ENCODE data around the gene PHF2. TPM values are rescaled to one million over a fixed set of nuclear protein-coding genes. Genes with fewer than 3 reads are reported as not detected.

PHF2 gene
- total RNA-seq, 1 donor from 2014 or later: 27.4 TPM

GRCh38 chr9:93683331-93684134 lies 107.1 kb downstream of the PHF2 start:
- no peak overlapping the region for H3K4me3 ChIP-seq
- TF ChIP-seq, protein P1, sequence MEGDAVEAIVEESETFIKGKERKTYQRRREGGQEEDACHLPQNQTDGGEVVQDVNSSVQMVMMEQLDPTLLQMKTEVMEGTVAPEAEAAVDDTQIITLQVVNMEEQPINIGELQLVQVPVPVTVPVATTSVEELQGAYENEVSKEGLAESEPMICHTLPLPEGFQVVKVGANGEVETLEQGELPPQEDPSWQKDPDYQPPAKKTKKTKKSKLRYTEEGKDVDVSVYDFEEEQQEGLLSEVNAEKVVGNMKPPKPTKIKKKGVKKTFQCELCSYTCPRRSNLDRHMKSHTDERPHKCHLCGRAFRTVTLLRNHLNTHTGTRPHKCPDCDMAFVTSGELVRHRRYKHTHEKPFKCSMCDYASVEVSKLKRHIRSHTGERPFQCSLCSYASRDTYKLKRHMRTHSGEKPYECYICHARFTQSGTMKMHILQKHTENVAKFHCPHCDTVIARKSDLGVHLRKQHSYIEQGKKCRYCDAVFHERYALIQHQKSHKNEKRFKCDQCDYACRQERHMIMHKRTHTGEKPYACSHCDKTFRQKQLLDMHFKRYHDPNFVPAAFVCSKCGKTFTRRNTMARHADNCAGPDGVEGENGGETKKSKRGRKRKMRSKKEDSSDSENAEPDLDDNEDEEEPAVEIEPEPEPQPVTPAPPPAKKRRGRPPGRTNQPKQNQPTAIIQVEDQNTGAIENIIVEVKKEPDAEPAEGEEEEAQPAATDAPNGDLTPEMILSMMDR (IDR thresholded peaks at IDR 0.05; ENCODE audit: borderline replicate concordance): no peak

DNA sequence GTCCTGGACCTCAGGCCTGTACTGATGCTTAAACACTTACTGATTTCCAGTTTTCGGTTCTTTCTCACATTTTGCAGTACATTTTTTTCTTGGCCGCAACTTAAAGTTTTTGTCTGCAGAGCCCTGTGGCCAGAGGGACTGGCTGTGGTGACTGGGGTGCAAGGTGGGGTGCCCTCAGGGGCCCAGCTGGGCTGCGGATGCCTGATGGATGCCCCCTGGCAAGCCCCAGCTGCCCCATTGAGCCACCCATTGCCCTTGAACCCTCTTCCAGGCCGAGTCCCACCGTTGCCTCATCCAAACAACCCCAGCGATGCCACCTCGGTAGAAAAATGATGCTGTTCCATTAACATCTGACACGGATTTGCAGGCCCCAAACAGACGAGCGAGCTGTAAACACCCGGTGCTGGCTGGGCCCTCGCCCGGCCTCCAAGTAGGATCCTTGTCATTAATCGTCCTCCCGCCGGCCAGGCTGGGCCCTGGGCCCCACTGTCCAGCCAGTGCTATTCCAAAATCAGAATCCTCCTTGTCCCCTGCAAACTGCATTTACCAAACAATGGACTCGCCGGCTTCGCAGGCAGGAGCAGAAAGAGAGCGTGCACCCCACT lies 107.9 kb downstream of the PHF2 start:
- intact Hi-C loops (cut with micrococcal nuclease): loop anchor here (5.0 kb wide), 1 partner anchor 278 kb away; no protein-coding TSS in a partner anchor

More at GRCh38 chr9:93683331-93684134, 107.1 kb downstream of the PHF2 start:
- Histone ChIP-seq H3K9me3 (replicated peaks) (peaks cover 13% of the 10 kb centered on the region), H3K36me3 (peaks cover 4% of the 10 kb centered on the region), H3K27me3 (ENCODE audit: low read depth) (no peaks in the 10 kb centered on the region), H3K27ac (replicated peaks) (no peak overlapping the region), H3K4me1 (no peaks in the 10 kb centered on the region)
- DNase-seq: no peak
- intact Hi-C loops (cut with micrococcal nuclease): loop anchor here (5.0 kb wide), 1 partner anchor 279 kb away; no protein-coding TSS in a partner anchor

DNA sequence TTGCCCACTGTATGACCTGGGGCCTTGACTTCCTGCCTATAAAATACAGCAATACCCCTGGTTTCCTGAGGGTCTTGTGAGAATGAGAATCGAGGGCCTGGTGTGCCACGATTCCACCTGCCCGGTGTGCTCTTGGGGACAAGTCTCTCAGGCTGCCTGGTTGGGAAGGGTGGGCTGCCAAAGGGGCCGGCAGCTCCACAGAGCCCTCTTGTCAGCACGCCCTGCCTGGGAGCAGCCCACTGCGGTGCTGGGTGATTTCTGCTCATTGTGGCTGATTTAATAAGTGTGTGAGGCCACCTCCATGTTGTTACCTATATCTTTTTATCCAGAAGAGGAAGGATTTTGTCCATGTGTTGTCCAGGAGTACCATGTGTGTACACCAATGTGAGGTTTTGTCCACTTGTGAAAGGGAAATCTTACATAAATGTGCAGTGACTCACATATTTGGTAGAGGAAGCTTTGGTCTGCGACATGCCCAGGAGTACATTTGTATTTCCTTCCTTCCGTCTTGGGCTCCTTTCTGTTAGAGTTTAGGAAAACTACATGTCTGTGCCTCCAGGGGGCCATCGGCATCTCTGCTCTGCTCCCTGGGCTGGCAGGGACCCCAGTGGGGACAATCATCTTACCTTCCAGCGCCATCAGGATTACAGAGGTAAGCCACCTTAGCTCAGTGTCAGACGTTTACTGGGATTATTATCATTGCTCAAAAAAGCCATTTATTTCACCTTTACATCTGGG lies 108.6 kb downstream of the PHF2 start:
- Histone ChIP-seq H3K4me3 (no peak overlapping the region), H3K9me3 (replicated peaks) (peaks cover 28% of the 10 kb centered on the region), H3K27ac (replicated peaks) (no peak overlapping the region), H3K4me1 (no peaks in the 10 kb centered on the region), H3K36me3 (no peaks in the 10 kb centered on the region), H3K27me3 (ENCODE audit: low read depth) (no peaks in the 10 kb centered on the region)
- intact Hi-C loops (cut with micrococcal nuclease): loop anchor here (5.0 kb wide), 1 partner anchor 277 kb away; no protein-coding TSS in a partner anchor
- no peak for DNase-seq
- TF ChIP-seq, protein P1 (IDR thresholded peaks at IDR 0.05; ENCODE audit: borderline replicate concordance): no peak

More for the DNA sequence above, 107.9 kb downstream of the PHF2 start:
- Histone ChIP-seq H3K36me3 (no peaks in the 10 kb centered on the region), H3K9me3 (replicated peaks) (peaks cover 21% of the 10 kb centered on the region), H3K4me1 (no peaks in the 10 kb centered on the region), H3K4me3 (no peak overlapping the region), H3K27me3 (ENCODE audit: low read depth) (no peaks in the 10 kb centered on the region), H3K27ac (replicated peaks) (no peak overlapping the region)
- DNase-seq: no peak
- TF ChIP-seq, protein P1 (IDR thresholded peaks at IDR 0.05; ENCODE audit: borderline replicate concordance): no peak

DNA sequence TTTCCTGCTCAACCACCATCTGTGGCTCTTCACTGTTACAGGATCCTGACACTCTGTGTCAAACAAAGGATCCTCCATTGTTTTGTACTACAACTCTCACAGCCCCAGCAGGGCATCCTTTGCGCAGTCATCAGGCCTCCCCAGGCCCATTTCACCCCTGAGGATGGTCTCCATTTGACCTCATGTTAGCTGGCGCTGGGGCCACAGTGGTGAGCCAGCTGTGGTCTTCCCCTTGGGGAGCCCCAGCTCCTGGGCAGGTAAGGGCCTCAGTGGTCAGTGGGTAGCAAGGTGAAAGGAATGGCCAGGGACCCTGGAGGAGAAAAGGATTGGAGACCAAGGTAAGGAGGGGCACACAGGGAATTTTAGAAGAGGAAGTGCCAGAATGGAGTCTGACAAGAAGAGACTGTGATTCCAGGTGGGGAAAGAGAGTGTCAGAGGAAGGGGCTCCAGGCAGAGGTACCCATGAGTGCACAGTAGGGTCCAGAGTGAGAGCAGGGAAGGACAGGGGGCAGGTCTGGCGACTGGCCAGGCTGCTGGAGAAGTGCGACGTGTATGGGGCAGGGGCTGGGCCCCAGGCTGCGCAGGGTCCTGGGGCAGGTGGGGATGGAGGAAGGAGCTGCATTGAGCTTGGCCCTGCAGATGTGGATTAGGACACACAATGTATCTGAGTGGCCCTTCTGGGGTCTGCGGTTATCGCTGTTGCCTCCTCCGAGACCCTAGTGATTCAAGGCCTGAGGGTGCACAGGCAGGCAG lies 109.9 kb downstream of the PHF2 start:
- Histone ChIP-seq H3K4me1 (no peaks in the 10 kb centered on the region), H3K9me3 (replicated peaks) (peaks cover 41% of the 10 kb centered on the region), H3K27me3 (ENCODE audit: low read depth) (no peaks in the 10 kb centered on the region), H3K27ac (replicated peaks) (no peak overlapping the region), H3K4me3 (no peak overlapping the region), H3K36me3 (no peaks in the 10 kb centered on the region)
- TF ChIP-seq, protein P1 (IDR thresholded peaks at IDR 0.05; ENCODE audit: borderline replicate concordance): no peak
- DNase-seq: no peak
- intact Hi-C loops (cut with micrococcal nuclease): no loop called here

- TF ChIP-seq, protein P1 (IDR thresholded peaks at IDR 0.05; ENCODE audit: borderline replicate concordance): no peak
- intact Hi-C loops (cut with micrococcal nuclease): no loop called here
- H3K4me1 ChIP-seq: no peaks in the 10 kb centered on the region
- no peaks in the 10 kb centered on the region for H3K36me3 ChIP-seq
- DNase-seq: no peak
- H3K9me3 ChIP-seq (replicated peaks): peaks cover 47% of the 10 kb centered on the region
- H3K27me3 ChIP-seq (ENCODE audit: low read depth): no peaks in the 10 kb centered on the region
- no peak overlapping the region for H3K4me3 ChIP-seq
- H3K27ac ChIP-seq (replicated peaks): no peak overlapping the region
Measured at GRCh38 chr9:93686880-93687236, 110.5 kb downstream of the PHF2 start.

Data from left ventricle myocardium inferior (tissue), 1 donor.